DMS153 treated with DMSO at 0.1 percent for 48 hours (cell line): Measurements from ENCODE around the gene ZNF211.
A peak's percentile ranks its signal among the peaks of the same experiment; 100 is the strongest.

Experiments used
- DNase-seq: peaks from one replicate; lab custom pipeline; 2025; ENCODE audit not compliant: unreplicated experiment; lab: John Stamatoyannopoulos, UW

ZNF211 gene

GRCh38 chr19:57632987-57633831 lies at the start of gene ZNF211:
Gene ZNF211, plus strand, starts transcription at chr19:57633168. Its CDS starts 179 bp downstream, at chr19:57633347.
- DNase-seq = peak; percentile 86

- DNase-seq = peak; percentile 46
These were observed 49.2 kb upstream of the ZNF211 start, which contains the start of gene ZIK1 for GRCh38 chr19:57583521-57584416. Gene ZIK1, plus strand, starts transcription at chr19:57584145. Its CDS starts 212 bp downstream, at chr19:57584357.

GRCh38 chr19:57587529-57587928 lies 45.4 kb upstream of the ZNF211 start:
- no peak for DNase-seq

GRCh38 chr19:57599377-57599760 lies 33.6 kb upstream of the ZNF211 start:
- DNase-seq = no peak

- DNase-seq = peak; percentile 86
These were observed 33.1 kb upstream of the ZNF211 start, which contains the start of gene ZNF530 for GRCh38 chr19:57599761-57600383. Gene ZNF530, plus strand, starts transcription at chr19:57599885. Its CDS starts 4,461 bp downstream, at chr19:57604346.

GRCh38 chr19:57606931-57607330 lies 26.0 kb upstream of the ZNF211 start:
- DNase-seq = no peak

GRCh38 chr19:57611113-57611512 lies 21.9 kb upstream of the ZNF211 start:
- DNase-seq = no peak

GRCh38 chr19:57613941-57614743 lies 18.8 kb upstream of the ZNF211 start, which contains the start of gene ZNF134:
Gene ZNF134, plus strand, starts transcription at chr19:57614242. Its CDS starts 5,227 bp downstream, at chr19:57619469.
- peak; percentile 55 for DNase-seq

GRCh38 chr19:57615346-57615745 lies 17.6 kb upstream of the ZNF211 start:
- no peak for DNase-seq

- DNase-seq = no peak
These were observed 12.2 kb upstream of the ZNF211 start for GRCh38 chr19:57620673-57621348.

GRCh38 chr19:57623091-57623490 lies 9.9 kb upstream of the ZNF211 start:
- no peak for DNase-seq

- no peak for DNase-seq
These were observed 814 bp downstream of the ZNF211 start for GRCh38 chr19:57633832-57634131.

GRCh38 chr19:57637379-57637778 lies 4.4 kb downstream of the ZNF211 start:
- no peak for DNase-seq

- DNase-seq = no peak
These were observed 8.8 kb downstream of the ZNF211 start for GRCh38 chr19:57641715-57642234.

- DNase-seq = no peak
These were observed 9.6 kb downstream of the ZNF211 start for GRCh38 chr19:57642396-57643046.

- DNase-seq = no peak
These were observed 10.8 kb downstream of the ZNF211 start for GRCh38 chr19:57643734-57644133.

GRCh38 chr19:57648331-57649003 lies 15.5 kb downstream of the ZNF211 start:
- no peak for DNase-seq

- DNase-seq = no peak
These were observed 18.7 kb downstream of the ZNF211 start for GRCh38 chr19:57651654-57651996.

- DNase-seq = no peak
These were observed 20.7 kb downstream of the ZNF211 start for GRCh38 chr19:57653689-57654088.
